Measurements from ENCODE around the gene MFN2.

GRCh38 chr1:11938722-11939526 is 41.3 kb upstream of the MFN2 start:
- TF ChIP-seq CTCF (tag by site-specific recombination; IDR thresholded peaks at IDR 0.05) = no peak
- TF ChIP-seq ZNF324 (tag by site-specific recombination; IDR thresholded peaks at IDR 0.05) = no peak
- no peak for TF ChIP-seq GLIS1 (tag by site-specific recombination; IDR thresholded peaks at IDR 0.05)
